Urinary bladder (tissue), 4 donors: ENCODE data around the gene PPDPF. TPM values are rescaled to one million over a fixed set of nuclear protein-coding genes. Genes with fewer than 3 reads are reported as not detected.

Source experiments
- DNase-seq: peaks from one replicate; pipeline ENCODE4 v3.0.0-alpha.2; 2015; ENCODE audit errors: extremely low spot score
- H3K27ac ChIP-seq: one replicate; pipeline ENCODE4 v1.5.1; 2013; ENCODE audit warnings: low read depth, mild to moderate bottlenecking, moderate library complexity
- H3K36me3 ChIP-seq: one replicate; pipeline ENCODE4 v1.6.1; 2013; ENCODE audit warnings: mild to moderate bottlenecking, moderate library complexity; ENCODE audit not compliant: insufficient read depth
- H3K4me1 ChIP-seq: one replicate; pipeline ENCODE4 v1.6.1; 2013; ENCODE audit warnings: mild to moderate bottlenecking, moderate library complexity; ENCODE audit not compliant: insufficient read depth
- H3K4me3 ChIP-seq: one replicate; pipeline ENCODE4 v1.5.1; 2013; ENCODE audit warnings: low read depth, low read length
- WGBS: extraction: QIAGEN DNeasy Blood & Tissue Kit; methylation state at CpG from one replicate; pipeline ENCODE4 v1.1.7; 2013; 5-methylcytosine and 5-hydroxymethylcytosine counted together
- polyA plus RNA-seq: library from polyadenylated mRNA; stranded (reverse); fragments of 200-250 nt; gene quantifications from one replicate; pipeline ENCODE4 v1.2.3, GENCODE V29; 2013
- total RNA-seq: library from RNA; depleted of rRNA; stranded (reverse); fragments of >200 nt; gene quantifications from one replicate; pipeline ENCODE4 v1.2.3, GENCODE V29; 2014
- donor health status: healthy with polysubstance abuse.
- donor health status: healthy.

Gene PPDPF
- total and polyA plus RNA-seq, 2 donors, result 44.7 to 545 TPM

- Histone ChIP-seq H3K4me1 (no peaks in the 10 kb centered on the region), H3K27ac (no peak overlapping the region), H3K4me3 (no peak overlapping the region), H3K36me3 (no peaks in the 10 kb centered on the region)
- WGBS, result 42% methylated on average over 11 of the region's 11 CpGs
- no peak for DNase-seq
Observed at GRCh38 chr20:63482021-63482587, 38.5 kb upstream of the PPDPF start.

- no peak overlapping the region for H3K4me3 ChIP-seq
- no peaks in the 10 kb centered on the region for H3K4me1 ChIP-seq
- DNase-seq, result no peak
- no peak overlapping the region for H3K27ac ChIP-seq
- WGBS, result 62% methylated on average over 12 of the region's 12 CpGs
- H3K36me3 ChIP-seq, result no peaks in the 10 kb centered on the region
Observed at GRCh38 chr20:63483834-63484233, 36.7 kb upstream of the PPDPF start.

GRCh38 chr20:63484236-63484635, 36.3 kb upstream of the PPDPF start:
- no peak overlapping the region for H3K4me3 ChIP-seq
- H3K27ac ChIP-seq, result no peak overlapping the region
- H3K36me3 ChIP-seq, result no peaks in the 10 kb centered on the region
- WGBS, result 57% methylated on average over 17 of the region's 17 CpGs
- H3K4me1 ChIP-seq, result no peaks in the 10 kb centered on the region
- DNase-seq, result no peak

GRCh38 chr20:63484651-63485403, 35.7 kb upstream of the PPDPF start:
- Histone ChIP-seq H3K36me3 (no peaks in the 10 kb centered on the region), H3K27ac (no peak overlapping the region), H3K4me3 (no peak overlapping the region), H3K4me1 (no peaks in the 10 kb centered on the region)
- 60% methylated on average over 18 of the region's 18 CpGs for WGBS
- no peak for DNase-seq

GRCh38 chr20:63486300-63486855, 34.2 kb upstream of the PPDPF start:
- no peak overlapping the region for H3K4me3 ChIP-seq
- 92% methylated on average over 17 of the region's 17 CpGs for WGBS

GRCh38 chr20:63487116-63487764, 33.3 kb upstream of the PPDPF start:
- H3K36me3 ChIP-seq, result no peaks in the 10 kb centered on the region
- no peaks in the 10 kb centered on the region for H3K4me1 ChIP-seq
- H3K4me3 ChIP-seq, result no peak overlapping the region
- 52% methylated on average over 14 of the region's 14 CpGs for WGBS
- no peak overlapping the region for H3K27ac ChIP-seq
- DNase-seq, result no peak

More at GRCh38 chr20:63486300-63486855, 34.2 kb upstream of the PPDPF start:
- Histone ChIP-seq H3K4me1 (no peaks in the 10 kb centered on the region), H3K36me3 (no peaks in the 10 kb centered on the region), H3K27ac (no peak overlapping the region)
- DNase-seq, result no peak

GRCh38 chr20:63487781-63488241, 32.8 kb upstream of the PPDPF start:
- no peak for DNase-seq
- WGBS, result 8% methylated on average over 39 of the region's 40 CpGs
- Histone ChIP-seq H3K27ac (no peak overlapping the region), H3K36me3 (no peaks in the 10 kb centered on the region), H3K4me3 (no peak overlapping the region), H3K4me1 (no peaks in the 10 kb centered on the region)

GRCh38 chr20:63488315-63489251, 32.0 kb upstream of the PPDPF start:
- H3K4me3 ChIP-seq, result no peak overlapping the region
- 13% methylated on average over 83 of the region's 83 CpGs for WGBS
- H3K4me1 ChIP-seq, result no peaks in the 10 kb centered on the region
- H3K27ac ChIP-seq, result no peak overlapping the region
- no peak for DNase-seq
- H3K36me3 ChIP-seq, result no peaks in the 10 kb centered on the region

GRCh38 chr20:63490416-63490815, 30.1 kb upstream of the PPDPF start:
- 73% methylated on average over 24 of the region's 24 CpGs for WGBS
- Histone ChIP-seq H3K36me3 (no peaks in the 10 kb centered on the region), H3K4me3 (no peak overlapping the region), H3K27ac (no peak overlapping the region), H3K4me1 (no peaks in the 10 kb centered on the region)
- DNase-seq, result no peak

GRCh38 chr20:63491078-63491477, 29.5 kb upstream of the PPDPF start:
- H3K27ac ChIP-seq, result no peak overlapping the region
- 90% methylated on average over 4 of the region's 4 CpGs for WGBS
- DNase-seq, result no peak
- H3K4me3 ChIP-seq, result no peak overlapping the region
- no peaks in the 10 kb centered on the region for H3K36me3 ChIP-seq
- no peaks in the 10 kb centered on the region for H3K4me1 ChIP-seq

GRCh38 chr20:63491635-63492230, 28.8 kb upstream of the PPDPF start:
- 55% methylated on average over 4 of the region's 4 CpGs for WGBS
- Histone ChIP-seq H3K27ac (no peak overlapping the region), H3K4me1 (no peaks in the 10 kb centered on the region), H3K36me3 (no peaks in the 10 kb centered on the region), H3K4me3 (no peak overlapping the region)
- DNase-seq, result no peak

- no peak for DNase-seq
- Histone ChIP-seq H3K4me1 (no peaks in the 10 kb centered on the region), H3K4me3 (no peak overlapping the region), H3K27ac (no peak overlapping the region), H3K36me3 (no peaks in the 10 kb centered on the region)
- 89% methylated on average over 2 of the region's 2 CpGs for WGBS
Observed at GRCh38 chr20:63492518-63492917, 28.0 kb upstream of the PPDPF start.

GRCh38 chr20:63492982-63493381, 27.6 kb upstream of the PPDPF start:
- WGBS, result 96% methylated on average over 14 of the region's 14 CpGs
- no peaks in the 10 kb centered on the region for H3K4me1 ChIP-seq
- DNase-seq, result no peak
- no peak overlapping the region for H3K4me3 ChIP-seq
- H3K36me3 ChIP-seq, result no peaks in the 10 kb centered on the region
- no peak overlapping the region for H3K27ac ChIP-seq
